NCI-H2196 (cell line): Measurements from ENCODE around the gene CALML3.

Experiments
- DNase-seq: peaks from one replicate; lab custom pipeline; 2025; ENCODE audit not compliant: unreplicated experiment; lab: John Stamatoyannopoulos, UW

The CALML3 gene

GRCh38 chr10:5565671-5566581 lies 41.2 kb downstream of the CALML3 start:
- DNase-seq, result no peak

- DNase-seq, result peak; percentile 37
Observed at GRCh38 chr10:5566614-5567013, 41.9 kb downstream of the CALML3 start.

GRCh38 chr10:5567477-5567876 lies 42.7 kb downstream of the CALML3 start:
- no peak for DNase-seq

- no peak for DNase-seq
Observed at GRCh38 chr10:5568984-5569383, 44.2 kb downstream of the CALML3 start.

- DNase-seq, result no peak
Observed at GRCh38 chr10:5569568-5569967, 44.8 kb downstream of the CALML3 start.

GRCh38 chr10:5570007-5570655 lies 45.4 kb downstream of the CALML3 start:
- DNase-seq, result no peak

GRCh38 chr10:5570979-5571810 lies 46.4 kb downstream of the CALML3 start:
- DNase-seq, result no peak

- no peak for DNase-seq
Observed at GRCh38 chr10:5571826-5572225, 47.1 kb downstream of the CALML3 start.

- no peak for DNase-seq
Observed at GRCh38 chr10:5573319-5573950, 48.7 kb downstream of the CALML3 start.

GRCh38 chr10:5573968-5574641 lies 49.3 kb downstream of the CALML3 start:
- peak; percentile 8 for DNase-seq

- no peak for DNase-seq
Observed at GRCh38 chr10:5574642-5575131, 49.9 kb downstream of the CALML3 start.

- DNase-seq, result no peak
Observed at GRCh38 chr10:5575144-5575481, 50.4 kb downstream of the CALML3 start.

- DNase-seq, result no peak
Observed at GRCh38 chr10:5575482-5576153, 50.9 kb downstream of the CALML3 start.

GRCh38 chr10:5576154-5576748 lies 51.5 kb downstream of the CALML3 start:
- no peak for DNase-seq
